ENCODE data around the gene KIF22.

- TF ChIP-seq POLR2A (IDR thresholded peaks at IDR 0.05) = no peak
- TF ChIP-seq, protein P1, sequence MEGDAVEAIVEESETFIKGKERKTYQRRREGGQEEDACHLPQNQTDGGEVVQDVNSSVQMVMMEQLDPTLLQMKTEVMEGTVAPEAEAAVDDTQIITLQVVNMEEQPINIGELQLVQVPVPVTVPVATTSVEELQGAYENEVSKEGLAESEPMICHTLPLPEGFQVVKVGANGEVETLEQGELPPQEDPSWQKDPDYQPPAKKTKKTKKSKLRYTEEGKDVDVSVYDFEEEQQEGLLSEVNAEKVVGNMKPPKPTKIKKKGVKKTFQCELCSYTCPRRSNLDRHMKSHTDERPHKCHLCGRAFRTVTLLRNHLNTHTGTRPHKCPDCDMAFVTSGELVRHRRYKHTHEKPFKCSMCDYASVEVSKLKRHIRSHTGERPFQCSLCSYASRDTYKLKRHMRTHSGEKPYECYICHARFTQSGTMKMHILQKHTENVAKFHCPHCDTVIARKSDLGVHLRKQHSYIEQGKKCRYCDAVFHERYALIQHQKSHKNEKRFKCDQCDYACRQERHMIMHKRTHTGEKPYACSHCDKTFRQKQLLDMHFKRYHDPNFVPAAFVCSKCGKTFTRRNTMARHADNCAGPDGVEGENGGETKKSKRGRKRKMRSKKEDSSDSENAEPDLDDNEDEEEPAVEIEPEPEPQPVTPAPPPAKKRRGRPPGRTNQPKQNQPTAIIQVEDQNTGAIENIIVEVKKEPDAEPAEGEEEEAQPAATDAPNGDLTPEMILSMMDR (IDR thresholded peaks at IDR 0.05) = no peak
These were observed 47.8 kb upstream of the KIF22 start for GRCh38 chr16:29742683-29743275.

All from Peyer's patch (tissue), 4 donors.